ENCODE results near the gene GDF3. TPM values are rescaled to one million over a fixed set of nuclear protein-coding genes. Genes with fewer than 3 reads are reported as not detected.

GDF3 gene
- polyA plus RNA-seq, 2 of the 4 experiments (the other 2 are of a cell fraction) = not detected

DNA sequence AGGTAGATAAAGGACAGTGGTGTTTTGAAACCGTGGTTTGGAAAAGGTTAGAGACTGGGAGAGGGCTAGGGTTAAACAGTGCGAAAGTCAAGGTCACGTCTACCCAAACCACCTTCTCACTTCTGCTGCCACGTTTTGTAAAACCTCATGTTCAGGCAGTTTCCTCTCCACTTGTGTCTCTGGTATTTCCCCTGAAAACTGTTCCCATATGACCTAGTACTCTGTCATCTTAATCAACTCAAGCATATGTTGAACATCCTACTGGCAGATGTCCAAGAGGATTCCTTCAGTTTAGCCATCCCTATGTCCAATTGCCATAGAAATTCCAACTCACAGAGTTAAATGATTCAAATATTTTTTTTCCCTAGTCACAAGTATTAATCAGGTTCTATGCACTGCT is 34.2 kb upstream of the GDF3 start (continued):
- no peak for TF ChIP-seq PBX3 (IDR thresholded peaks at IDR 0.05)
- TF ChIP-seq MAZ (IDR thresholded peaks at IDR 0.05; ENCODE audit: borderline replicate concordance, low read depth, low read length) = no peak
- no peak for TF ChIP-seq HOXB5 (CRISPR knock-in tag; IDR thresholded peaks at IDR 0.05)
- TF ChIP-seq, protein P1, sequence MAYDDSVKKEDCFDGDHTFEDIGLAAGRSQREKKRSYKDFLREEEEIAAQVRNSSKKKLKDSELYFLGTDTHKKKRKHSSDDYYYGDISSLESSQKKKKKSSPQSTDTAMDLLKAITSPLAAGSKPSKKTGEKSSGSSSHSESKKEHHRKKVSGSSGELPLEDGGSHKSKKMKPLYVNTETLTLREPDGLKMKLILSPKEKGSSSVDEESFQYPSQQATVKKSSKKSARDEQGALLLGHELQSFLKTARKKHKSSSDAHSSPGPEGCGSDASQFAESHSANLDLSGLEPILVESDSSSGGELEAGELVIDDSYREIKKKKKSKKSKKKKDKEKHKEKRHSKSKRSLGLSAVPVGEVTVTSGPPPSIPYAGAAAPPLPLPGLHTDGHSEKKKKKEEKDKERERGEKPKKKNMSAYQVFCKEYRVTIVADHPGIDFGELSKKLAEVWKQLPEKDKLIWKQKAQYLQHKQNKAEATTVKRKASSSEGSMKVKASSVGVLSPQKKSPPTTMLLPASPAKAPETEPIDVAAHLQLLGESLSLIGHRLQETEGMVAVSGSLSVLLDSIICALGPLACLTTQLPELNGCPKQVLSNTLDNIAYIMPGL (CRISPR knock-in tag; IDR thresholded peaks at IDR 0.05; ENCODE audit: borderline replicate concordance) = no peak
- no peak for TF ChIP-seq NFE2L2 (conservative IDR thresholded peaks at IDR 0.05; ENCODE audit: low read length)
- TF ChIP-seq BHLHE40 (IDR thresholded peaks at IDR 0.05; ENCODE audit: low read depth, low read length) = no peak
- TF ChIP-seq JUN (IDR thresholded peaks at IDR 0.05) = no peak
- TF ChIP-seq, protein P2, sequence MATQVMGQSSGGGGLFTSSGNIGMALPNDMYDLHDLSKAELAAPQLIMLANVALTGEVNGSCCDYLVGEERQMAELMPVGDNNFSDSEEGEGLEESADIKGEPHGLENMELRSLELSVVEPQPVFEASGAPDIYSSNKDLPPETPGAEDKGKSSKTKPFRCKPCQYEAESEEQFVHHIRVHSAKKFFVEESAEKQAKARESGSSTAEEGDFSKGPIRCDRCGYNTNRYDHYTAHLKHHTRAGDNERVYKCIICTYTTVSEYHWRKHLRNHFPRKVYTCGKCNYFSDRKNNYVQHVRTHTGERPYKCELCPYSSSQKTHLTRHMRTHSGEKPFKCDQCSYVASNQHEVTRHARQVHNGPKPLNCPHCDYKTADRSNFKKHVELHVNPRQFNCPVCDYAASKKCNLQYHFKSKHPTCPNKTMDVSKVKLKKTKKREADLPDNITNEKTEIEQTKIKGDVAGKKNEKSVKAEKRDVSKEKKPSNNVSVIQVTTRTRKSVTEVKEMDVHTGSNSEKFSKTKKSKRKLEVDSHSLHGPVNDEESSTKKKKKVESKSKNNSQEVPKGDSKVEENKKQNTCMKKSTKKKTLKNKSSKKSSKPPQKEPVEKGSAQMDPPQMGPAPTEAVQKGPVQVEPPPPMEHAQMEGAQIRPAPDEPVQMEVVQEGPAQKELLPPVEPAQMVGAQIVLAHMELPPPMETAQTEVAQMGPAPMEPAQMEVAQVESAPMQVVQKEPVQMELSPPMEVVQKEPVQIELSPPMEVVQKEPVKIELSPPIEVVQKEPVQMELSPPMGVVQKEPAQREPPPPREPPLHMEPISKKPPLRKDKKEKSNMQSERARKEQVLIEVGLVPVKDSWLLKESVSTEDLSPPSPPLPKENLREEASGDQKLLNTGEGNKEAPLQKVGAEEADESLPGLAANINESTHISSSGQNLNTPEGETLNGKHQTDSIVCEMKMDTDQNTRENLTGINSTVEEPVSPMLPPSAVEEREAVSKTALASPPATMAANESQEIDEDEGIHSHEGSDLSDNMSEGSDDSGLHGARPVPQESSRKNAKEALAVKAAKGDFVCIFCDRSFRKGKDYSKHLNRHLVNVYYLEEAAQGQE (IDR thresholded peaks at IDR 0.05) = no peak
- no peak for TF ChIP-seq TFCP2L1 (CRISPR knock-in tag; IDR thresholded peaks at IDR 0.05)
- no peak for TF ChIP-seq RFX5 (IDR thresholded peaks at IDR 0.05)
- TF ChIP-seq EP300 (IDR thresholded peaks at IDR 0.05) = no peak
- TF ChIP-seq SREBF2 (IDR thresholded peaks at IDR 0.05) = no peak

DNA sequence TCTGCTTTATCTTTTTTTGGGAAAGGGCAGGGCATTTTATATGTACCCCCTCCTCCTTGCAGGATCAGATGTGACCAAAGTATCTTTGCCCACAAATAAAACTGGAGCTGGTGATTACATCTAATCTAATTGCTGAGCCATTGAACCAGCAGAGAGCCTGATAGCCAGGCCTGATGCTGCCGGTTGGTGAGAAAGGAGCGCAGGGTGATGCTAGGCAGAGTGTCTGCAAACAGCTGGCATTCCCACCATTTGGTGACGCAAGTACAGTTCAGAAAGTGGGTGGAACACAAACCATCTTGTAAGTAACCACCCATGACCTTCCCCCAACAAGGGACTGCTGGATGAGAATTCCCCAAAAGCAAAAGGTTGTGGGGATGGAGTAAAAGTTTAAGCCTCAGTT is 28.4 kb upstream of the GDF3 start:
- DNase-seq (ENCODE audit: low read depth in 1 of 2, low spot score in 1 of 2) (no peak), FAIRE-seq (no peak), ATAC-seq (no peak)
- Histone ChIP-seq H3K4me1 (no peaks in the 10 kb centered on the region), H3K4me3 (no peak overlapping the region), H3K27ac (no peak overlapping the region), H3K9me3 (0 out of 3 replicates have a peak, but pooled peaks cover 3% of the 10 kb centered on the region), H3K4me2 (no peak overlapping the region)
- WGBS (ENCODE audit: missing lambda C conversion rate) = 90% methylated on average over 3 of the region's 3 CpGs
- ChIA-PET POLR2A (no interaction called here), CTCF (interaction anchor here (0.6 to 0.9 kb wide), 4 partner anchors 18 to 246 kb away, joined by 3 read pairs; no protein-coding TSS in a partner anchor)
- TF ChIP-seq HDAC2 (IDR thresholded peaks at IDR 0.05) (no peak), FOSB (CRISPR knock-in tag; IDR thresholded peaks at IDR 0.05) (no peak)

- DNase-seq (ENCODE audit: low read depth in 1 of 2, low spot score in 1 of 2) (no peak), FAIRE-seq (no peak), ATAC-seq (no peak)
- 58% methylated on average over 15 of the region's 15 CpGs for WGBS (ENCODE audit: missing lambda C conversion rate)
- TF ChIP-seq NR3C1 (IDR thresholded peaks at IDR 0.05) (no peak), EHMT2 (IDR thresholded peaks at IDR 0.05; ENCODE audit: low read depth) (no peak), MYC (IDR thresholded peaks at IDR 0.05; ENCODE audit: borderline replicate concordance, low read length) (no peak), CBX8 (IDR thresholded peaks at IDR 0.05) (no peak), RCOR1 (IDR thresholded peaks at IDR 0.05; ENCODE audit: low read depth, low read length) (no peak), ZC3H11A (IDR thresholded peaks at IDR 0.05) (no peak), SREBF2 (IDR thresholded peaks at IDR 0.05) (no peak), KDM5A (IDR thresholded peaks at IDR 0.05) (no peak), MAX (IDR thresholded peaks at IDR 0.05) (no peak), MAZ (IDR thresholded peaks at IDR 0.05; ENCODE audit: borderline replicate concordance, low read depth, low read length) (no peak)
- TF ChIP-seq, protein P3, sequence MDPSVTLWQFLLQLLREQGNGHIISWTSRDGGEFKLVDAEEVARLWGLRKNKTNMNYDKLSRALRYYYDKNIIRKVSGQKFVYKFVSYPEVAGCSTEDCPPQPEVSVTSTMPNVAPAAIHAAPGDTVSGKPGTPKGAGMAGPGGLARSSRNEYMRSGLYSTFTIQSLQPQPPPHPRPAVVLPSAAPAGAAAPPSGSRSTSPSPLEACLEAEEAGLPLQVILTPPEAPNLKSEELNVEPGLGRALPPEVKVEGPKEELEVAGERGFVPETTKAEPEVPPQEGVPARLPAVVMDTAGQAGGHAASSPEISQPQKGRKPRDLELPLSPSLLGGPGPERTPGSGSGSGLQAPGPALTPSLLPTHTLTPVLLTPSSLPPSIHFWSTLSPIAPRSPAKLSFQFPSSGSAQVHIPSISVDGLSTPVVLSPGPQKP (IDR thresholded peaks at IDR 0.05; ENCODE audit: low read depth, low read length) = no peak
- POLR2A ChIA-PET = no interaction called here
- Histone ChIP-seq H3K4me3 (no peak overlapping the region), H3K9me3 (no peaks in the 10 kb centered on the region), H3K27ac (no peak overlapping the region), H3K4me2 (no peak overlapping the region), H3K4me1 (no peaks in the 10 kb centered on the region)
- CTCF ChIA-PET = no interaction called here
Measured at GRCh38 chr12:7719946-7720730, 24.6 kb upstream of the GDF3 start.
